Esophagus squamous epithelium (tissue), 4 donors: ENCODE results near the gene DNAH14.

Experiments used
- CTCF ChIP-seq, 6 experiments: fragments of 450-650 bp in 4 of 6; fragments of 200-600 bp in 2 of 6; sonication (generic) in 2 of 6; IDR thresholded peaks; one replicate each; pipeline ENCODE4 v1.5.1; 2016 to 2019; ENCODE audit warnings: antibody characterized with exemption in 6 of 6, mild to moderate bottlenecking in 4 of 6, moderate library complexity in 4 of 6
- POLR2A ChIP-seq, 4 donors: fragments of 450-650 bp; IDR thresholded peaks; one replicate each; pipeline ENCODE4 v1.6.1; 2017; ENCODE audit warnings: antibody characterized with exemption in 4 of 4, mild to moderate bottlenecking in 4 of 4, moderate library complexity in 3 of 4

GRCh38 chr1:225299624-225300023, 370.1 kb downstream of the DNAH14 start:
- TF ChIP-seq CTCF (IDR thresholded peaks at IDR 0.05) (no peak), POLR2A (IDR thresholded peaks at IDR 0.05) (no peak)
